Esophagus muscularis mucosa (tissue), 4 donors: ENCODE results near the gene PPP1R12B.

ENCODE experiments used
- CTCF ChIP-seq, 3 experiments: fragments of 200-600 bp in 2 of 3; fragments of 450-650 bp in 1 of 3; sonication (generic) in 2 of 3; IDR thresholded peaks; one replicate each; pipeline ENCODE4 v1.5.1; 2017 to 2019; ENCODE audit warnings: antibody characterized with exemption in 3 of 3, mild to moderate bottlenecking in 2 of 3, moderate library complexity in 1 of 3
- EP300 ChIP-seq: sonication (generic); formaldehyde crosslinking; IDR thresholded peaks from one replicate; pipeline ENCODE4 v1.6.1; 2017; ENCODE audit warnings: antibody characterized with exemption
- POLR2A ChIP-seq: fragments of 450-650 bp; IDR thresholded peaks from one replicate; pipeline ENCODE4 v1.6.1; 2017; ENCODE audit warnings: antibody characterized with exemption, moderate library complexity, mild to moderate bottlenecking, low read depth
- POLR2AphosphoS5 ChIP-seq, 2 donors: sonication (generic); formaldehyde crosslinking; IDR thresholded peaks; one replicate each; pipeline ENCODE4 v1.6.1; 2017; ENCODE audit warnings: antibody characterized with exemption in 2 of 2

GRCh38 chr1:202575918-202576653 is 227.6 kb downstream of the PPP1R12B start:
- TF ChIP-seq CTCF (IDR thresholded peaks at IDR 0.05) (no peak), POLR2A (no peak), POLR2AphosphoS5 (IDR thresholded peaks at IDR 0.05) (no peak), EP300 (no peak)
